ENCODE results near the gene EIPR1. TPM values are rescaled to one million over a fixed set of nuclear protein-coding genes. Genes with fewer than 3 reads are reported as not detected.

EIPR1 gene
- total and polyA plus RNA-seq, 4 donors, result 12.0 to 26.8 (median 23.4) TPM

DNA sequence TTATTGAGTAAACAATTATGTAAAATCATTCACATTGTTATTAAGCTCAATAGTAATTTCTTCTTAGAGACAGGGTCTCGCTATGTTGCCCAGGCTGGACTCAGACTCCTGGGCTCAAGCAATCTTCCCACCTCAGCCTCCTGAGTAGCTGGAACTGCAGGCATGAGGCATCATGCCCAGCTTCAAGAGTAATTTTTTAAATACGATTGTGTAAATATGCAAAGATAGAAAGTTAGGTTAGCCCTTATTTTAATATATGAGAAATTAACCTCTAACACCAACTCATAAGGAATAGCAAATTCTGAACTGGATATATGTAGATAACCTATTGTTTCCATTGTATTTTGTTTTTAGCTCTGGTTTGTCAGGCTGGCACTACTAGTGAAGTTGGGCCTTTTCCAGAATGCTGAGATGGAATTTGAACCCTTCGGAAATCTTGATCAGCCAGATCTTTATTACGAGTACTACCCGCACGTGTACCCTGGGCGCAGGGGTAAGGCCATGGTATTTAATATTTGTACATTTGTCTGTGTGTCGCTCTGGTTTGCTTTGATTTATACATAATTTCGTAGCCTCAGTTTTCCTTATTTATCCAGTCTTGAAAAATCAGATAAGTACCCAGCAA is 46.7 kb upstream of the EIPR1 start:
- WGBS, 2 donors, result 91 to 95% methylated on average over 9 of the region's 9 CpGs
- no peak for ATAC-seq (ENCODE audit: insufficient read depth, low FRiP score)
- Histone ChIP-seq H3K4me3 (no peak overlapping the region), H3K9me3 (ENCODE audit: control insufficient read depth in 4 of 4, insufficient read depth in 3 of 4, low read length in 3 of 4) (no peaks in the 10 kb centered on the region), H3K27me3 (ENCODE audit: control insufficient read depth in 3 of 3, insufficient read depth in 3 of 3, low read length in 2 of 3) (no peaks in the 10 kb centered on the region), H3K27ac (ENCODE audit: low read depth in 1 of 2, low read length in 1 of 2) (no peak overlapping the region), H3K4me1 (ENCODE audit: control insufficient read depth in 5 of 5, insufficient read depth in 5 of 5, low read length in 5 of 5) (no peaks in the 10 kb centered on the region), H3K9ac (ENCODE audit: insufficient read depth in 1 of 2, low read length in 2 of 2) (no peak overlapping the region), H3K36me3 (ENCODE audit: control insufficient read depth in 4 of 4, insufficient read depth in 4 of 4, low read length in 4 of 4) (peaks cover 7 to 43% (median 31%) of the 10 kb centered on the region in 4 donors)
- no peak for DNase-seq
- TF ChIP-seq, protein P1, sequence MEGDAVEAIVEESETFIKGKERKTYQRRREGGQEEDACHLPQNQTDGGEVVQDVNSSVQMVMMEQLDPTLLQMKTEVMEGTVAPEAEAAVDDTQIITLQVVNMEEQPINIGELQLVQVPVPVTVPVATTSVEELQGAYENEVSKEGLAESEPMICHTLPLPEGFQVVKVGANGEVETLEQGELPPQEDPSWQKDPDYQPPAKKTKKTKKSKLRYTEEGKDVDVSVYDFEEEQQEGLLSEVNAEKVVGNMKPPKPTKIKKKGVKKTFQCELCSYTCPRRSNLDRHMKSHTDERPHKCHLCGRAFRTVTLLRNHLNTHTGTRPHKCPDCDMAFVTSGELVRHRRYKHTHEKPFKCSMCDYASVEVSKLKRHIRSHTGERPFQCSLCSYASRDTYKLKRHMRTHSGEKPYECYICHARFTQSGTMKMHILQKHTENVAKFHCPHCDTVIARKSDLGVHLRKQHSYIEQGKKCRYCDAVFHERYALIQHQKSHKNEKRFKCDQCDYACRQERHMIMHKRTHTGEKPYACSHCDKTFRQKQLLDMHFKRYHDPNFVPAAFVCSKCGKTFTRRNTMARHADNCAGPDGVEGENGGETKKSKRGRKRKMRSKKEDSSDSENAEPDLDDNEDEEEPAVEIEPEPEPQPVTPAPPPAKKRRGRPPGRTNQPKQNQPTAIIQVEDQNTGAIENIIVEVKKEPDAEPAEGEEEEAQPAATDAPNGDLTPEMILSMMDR (IDR thresholded peaks at IDR 0.05; ENCODE audit: control extremely low read depth, extremely low read depth), result no peak

DNA sequence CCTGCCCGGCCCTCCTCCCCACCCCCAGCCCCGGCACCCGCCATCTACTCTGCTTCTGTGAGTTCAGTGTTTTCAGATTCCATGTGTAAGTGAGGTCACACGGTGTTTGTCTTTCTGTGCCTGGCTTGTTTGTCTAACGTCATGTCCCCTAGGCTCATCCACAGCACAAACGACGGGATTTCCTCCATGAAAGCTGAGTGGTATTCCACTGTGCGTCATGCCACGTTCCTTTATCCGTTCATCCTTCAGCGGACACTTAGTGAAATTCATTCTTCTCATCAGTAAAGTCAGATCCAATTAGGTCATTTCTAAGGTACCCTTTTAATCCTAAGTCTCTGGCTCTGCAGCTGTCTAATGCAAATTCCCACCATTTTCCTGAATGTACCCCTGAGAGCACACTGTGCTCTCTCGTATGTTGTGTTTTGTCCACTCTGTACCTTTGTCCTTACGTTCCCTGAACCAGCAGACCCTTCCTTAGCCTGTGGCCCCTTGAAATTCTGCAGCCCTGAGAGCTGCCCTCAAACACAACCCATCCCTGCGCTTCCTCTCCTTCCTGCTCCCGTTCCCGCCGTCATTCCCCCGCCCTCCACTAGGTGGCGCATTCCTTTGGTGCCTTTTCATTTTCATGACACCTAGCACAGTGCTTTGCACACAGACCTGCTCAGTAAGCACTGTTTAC is 46.0 kb upstream of the EIPR1 start:
- Histone ChIP-seq H3K36me3 (ENCODE audit: control insufficient read depth in 4 of 4, insufficient read depth in 4 of 4, low read length in 4 of 4) (peaks cover 7 to 43% (median 29%) of the 10 kb centered on the region in 4 donors), H3K9ac (ENCODE audit: insufficient read depth in 1 of 2, low read length in 2 of 2) (no peak overlapping the region), H3K4me3 (no peak overlapping the region), H3K27ac (ENCODE audit: low read depth in 1 of 2, low read length in 1 of 2) (no peak overlapping the region), H3K4me1 (ENCODE audit: control insufficient read depth in 5 of 5, insufficient read depth in 5 of 5, low read length in 5 of 5) (no peaks in the 10 kb centered on the region), H3K9me3 (ENCODE audit: control insufficient read depth in 4 of 4, insufficient read depth in 3 of 4, low read length in 3 of 4) (no peaks in the 10 kb centered on the region), H3K27me3 (ENCODE audit: control insufficient read depth in 3 of 3, insufficient read depth in 3 of 3, low read length in 2 of 3) (no peaks in the 10 kb centered on the region)
- DNase-seq (peak; percentile 26 to 39 (median 37)), ATAC-seq (ENCODE audit: insufficient read depth, low FRiP score) (no peak)
- WGBS, 2 donors, result 67 to 70% methylated on average over 19 of the region's 19 CpGs
- TF ChIP-seq, protein P1 (IDR thresholded peaks at IDR 0.05; ENCODE audit: control extremely low read depth, extremely low read depth), result peak; percentile 80

DNA sequence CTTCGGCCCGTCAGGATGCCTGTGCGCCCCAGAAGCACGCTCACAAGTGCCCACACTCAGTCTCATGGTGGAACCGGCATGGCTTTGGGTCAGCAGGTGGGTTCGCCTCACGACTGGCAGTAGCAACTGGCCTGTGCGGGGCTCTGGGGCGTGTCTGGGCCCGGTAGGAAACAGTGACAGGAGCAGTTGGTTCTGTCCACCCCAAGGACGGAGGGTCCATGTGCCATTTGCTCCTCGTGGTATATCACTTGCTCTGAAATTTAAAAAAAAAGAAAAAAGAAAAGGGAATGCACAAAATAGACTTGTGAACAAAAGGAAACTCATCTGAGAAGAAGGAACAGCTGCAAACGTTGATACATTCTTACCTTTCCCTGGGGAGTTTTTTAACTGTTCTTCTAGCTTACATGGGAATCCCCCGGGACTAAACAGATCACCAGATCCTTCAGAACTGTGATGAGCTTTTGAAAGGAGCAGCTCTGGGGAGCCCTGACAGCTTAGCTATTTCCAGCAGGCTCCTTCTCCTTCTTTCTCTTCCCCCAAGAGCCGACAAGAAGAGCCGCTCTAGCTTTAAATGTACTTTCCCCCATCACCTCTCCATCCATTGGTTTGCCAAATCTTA is 44.7 kb upstream of the EIPR1 start:
- ATAC-seq (ENCODE audit: insufficient read depth, low FRiP score) (no peak), DNase-seq (no peak)
- no peaks in the 10 kb centered on the region for H3K9me3 ChIP-seq (ENCODE audit: control insufficient read depth in 4 of 4, insufficient read depth in 3 of 4, low read length in 3 of 4)
- TF ChIP-seq, protein P1 (IDR thresholded peaks at IDR 0.05; ENCODE audit: control extremely low read depth, extremely low read depth), result no peak
- no peak overlapping the region for H3K9ac ChIP-seq (ENCODE audit: insufficient read depth in 1 of 2, low read length in 2 of 2)
- H3K27me3 ChIP-seq (ENCODE audit: control insufficient read depth in 3 of 3, insufficient read depth in 3 of 3, low read length in 2 of 3), result no peaks in the 10 kb centered on the region
- no peak overlapping the region for H3K27ac ChIP-seq (ENCODE audit: low read depth in 1 of 2, low read length in 1 of 2)
- no peaks in the 10 kb centered on the region for H3K4me1 ChIP-seq (ENCODE audit: control insufficient read depth in 5 of 5, insufficient read depth in 5 of 5, low read length in 5 of 5)
- H3K36me3 ChIP-seq (ENCODE audit: control insufficient read depth in 4 of 4, insufficient read depth in 4 of 4, low read length in 4 of 4), result peaks cover 7 to 45% (median 30%) of the 10 kb centered on the region in 4 donors
- H3K4me3 ChIP-seq, result no peak overlapping the region
- WGBS, 2 donors, result 86% methylated on average over 16 of the region's 16 CpGs
